Cerebellar cortex (tissue), 1 donor: ENCODE measurements around the gene SMCHD1.
"Not testable (repeated sequence)": the region's sequence is repeated elsewhere in the genome, so short reads cannot be mapped to it uniquely, and the experiment has no call there.

Source experiments
- DNase-seq: peaks from one replicate; pipeline ENCODE4 v3.0.0-alpha.2; 2015; ENCODE audit warnings: low spot score

Gene SMCHD1

DNA sequence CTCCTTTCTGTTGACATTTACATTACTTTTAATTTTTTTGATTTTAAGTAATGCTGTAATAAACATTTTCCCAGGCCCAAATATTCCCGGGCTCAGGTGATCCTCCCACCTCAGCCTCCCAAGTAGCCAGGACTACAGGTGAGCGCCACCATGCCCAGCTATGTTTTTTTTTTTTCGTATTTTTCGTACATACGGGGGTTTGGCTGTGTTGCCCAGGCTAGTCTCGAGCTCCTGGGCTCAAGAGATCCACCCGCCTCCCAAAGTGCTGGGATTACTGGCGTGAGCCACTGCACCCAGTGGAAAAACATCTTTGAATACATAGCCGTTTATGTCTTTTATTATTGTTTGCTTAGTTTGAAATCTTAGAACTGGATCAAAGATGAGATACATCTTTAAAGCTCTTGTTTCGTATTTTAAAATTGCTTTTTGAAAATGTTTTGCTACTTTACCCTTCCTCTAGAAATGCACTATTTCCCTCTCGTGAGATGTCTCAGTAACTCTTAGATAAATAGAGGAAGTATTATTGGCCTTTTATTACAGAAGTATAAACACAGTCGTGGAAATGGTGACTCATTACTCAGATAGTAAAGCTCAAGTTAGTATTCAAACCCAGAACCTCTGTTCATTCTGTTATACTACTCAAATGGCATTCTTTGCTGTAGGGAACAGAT, 2.4 kb downstream of the SMCHD1 start:
- DNase-seq = no peak

DNA sequence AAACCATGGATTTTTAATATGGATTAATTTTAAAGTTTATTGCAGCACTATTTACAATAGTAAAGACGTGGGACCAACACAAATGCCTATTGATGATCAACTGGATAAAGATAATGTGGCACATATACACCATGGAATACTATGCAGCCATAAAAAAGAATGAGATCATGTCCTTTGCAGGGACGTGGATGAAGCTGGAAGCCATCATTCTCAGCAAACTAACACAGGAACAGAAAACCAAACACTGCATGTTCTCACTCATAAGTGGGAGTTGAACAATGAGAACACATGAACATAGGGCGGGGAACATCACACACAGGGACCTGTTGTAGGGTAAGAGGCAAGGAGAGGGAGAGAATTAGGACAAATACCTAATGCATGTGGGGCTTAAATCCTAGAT, 5.3 kb downstream of the SMCHD1 start:
- not testable (repeated sequence) for DNase-seq

DNA sequence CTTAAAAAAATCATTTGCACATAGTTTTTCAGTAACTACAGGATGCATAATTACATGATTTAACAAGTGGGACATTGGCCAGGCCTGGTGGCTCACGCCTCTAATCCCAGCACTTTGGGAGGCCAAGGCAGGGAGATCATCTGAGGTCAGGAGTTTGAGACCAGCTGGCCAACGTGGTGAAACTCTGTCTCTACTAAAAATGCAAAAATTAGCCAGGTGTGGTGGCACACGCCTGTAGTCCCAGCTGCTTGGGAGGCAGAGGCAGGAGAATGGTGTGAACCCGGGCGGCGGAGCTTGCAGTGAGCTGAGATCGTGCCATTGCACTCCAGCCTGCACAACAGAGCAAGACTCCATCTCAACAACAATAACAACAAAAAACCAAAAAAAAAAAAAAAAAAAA, 6.8 kb downstream of the SMCHD1 start:
- not testable (repeated sequence) for DNase-seq

DNA sequence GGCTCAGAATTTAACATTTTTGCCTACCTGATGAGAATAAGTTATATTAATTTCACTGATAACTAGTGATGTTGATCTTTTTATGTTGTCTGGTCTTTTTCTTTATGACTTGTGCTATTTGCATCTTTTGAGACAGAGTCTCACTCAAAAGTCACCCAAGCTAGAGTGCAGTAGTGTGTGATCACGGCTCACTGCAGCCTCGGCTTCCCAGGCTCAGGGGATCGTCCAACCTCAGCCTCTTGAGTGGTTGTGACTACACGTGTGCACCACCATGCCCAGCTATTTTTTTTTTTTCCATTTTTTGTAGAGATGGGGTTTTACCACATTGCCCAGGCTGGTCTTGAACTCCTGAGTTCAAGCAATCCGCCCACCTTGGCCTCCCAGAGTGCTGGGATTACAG, 7.5 kb downstream of the SMCHD1 start:
- no peak for DNase-seq

DNA sequence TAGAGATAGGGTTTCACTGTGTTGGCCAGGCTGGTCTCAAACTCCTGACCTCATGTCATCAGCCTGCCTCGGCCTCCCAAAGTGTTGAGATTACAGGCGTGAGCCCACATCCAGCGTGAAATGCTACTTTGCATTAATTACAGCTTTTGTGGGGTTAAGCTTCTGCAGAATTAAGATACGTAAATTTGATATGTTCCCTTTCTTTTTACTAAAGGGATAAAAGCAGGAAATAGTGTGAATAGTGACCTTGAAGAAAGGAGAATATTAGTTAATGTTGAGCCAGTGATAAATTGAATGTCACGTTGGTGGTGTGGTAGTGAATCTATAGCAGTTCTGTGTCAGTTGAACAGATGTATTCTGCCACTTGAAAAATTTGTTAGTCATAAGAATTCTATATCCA, 16.9 kb downstream of the SMCHD1 start:
- no peak for DNase-seq

DNA sequence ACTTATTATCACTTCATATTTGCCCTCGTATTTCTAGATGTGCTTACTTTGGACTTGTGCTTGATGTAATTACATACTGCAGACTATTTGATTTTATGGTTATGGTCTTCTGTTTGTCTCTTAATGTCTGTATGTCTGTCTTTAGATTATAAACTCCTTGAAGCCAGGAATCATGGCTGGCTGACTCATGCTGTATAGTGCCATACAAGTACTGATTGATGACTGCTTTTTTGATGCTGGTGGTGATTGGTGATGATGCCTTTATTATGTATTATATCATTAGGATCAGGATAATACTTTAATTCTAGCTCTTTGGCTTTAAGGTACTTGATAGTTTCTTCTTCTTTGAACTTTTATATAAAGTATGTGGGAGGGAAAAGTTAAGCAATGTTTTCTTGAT, 17.3 kb downstream of the SMCHD1 start:
- DNase-seq = no peak

DNA sequence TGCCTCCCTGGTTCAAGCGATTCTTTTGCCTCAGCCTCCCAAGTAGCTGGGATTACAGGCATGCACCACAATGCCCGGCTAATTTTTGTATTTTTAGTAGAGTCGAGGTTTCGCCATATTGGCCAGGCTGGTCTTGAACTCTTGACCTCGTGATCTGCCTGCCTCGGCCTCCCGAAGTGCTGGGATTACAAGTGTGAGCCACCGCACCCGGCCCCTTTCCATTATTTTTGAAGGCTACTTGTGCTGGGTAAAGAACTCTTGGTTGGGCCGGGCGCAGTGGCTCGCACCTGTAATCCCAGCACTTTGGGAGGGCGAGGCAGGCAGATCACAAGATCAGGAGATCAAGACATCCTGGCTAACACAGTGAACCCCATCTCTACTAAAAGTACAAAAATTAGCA, 23.4 kb downstream of the SMCHD1 start:
- DNase-seq = not testable (repeated sequence)

DNA sequence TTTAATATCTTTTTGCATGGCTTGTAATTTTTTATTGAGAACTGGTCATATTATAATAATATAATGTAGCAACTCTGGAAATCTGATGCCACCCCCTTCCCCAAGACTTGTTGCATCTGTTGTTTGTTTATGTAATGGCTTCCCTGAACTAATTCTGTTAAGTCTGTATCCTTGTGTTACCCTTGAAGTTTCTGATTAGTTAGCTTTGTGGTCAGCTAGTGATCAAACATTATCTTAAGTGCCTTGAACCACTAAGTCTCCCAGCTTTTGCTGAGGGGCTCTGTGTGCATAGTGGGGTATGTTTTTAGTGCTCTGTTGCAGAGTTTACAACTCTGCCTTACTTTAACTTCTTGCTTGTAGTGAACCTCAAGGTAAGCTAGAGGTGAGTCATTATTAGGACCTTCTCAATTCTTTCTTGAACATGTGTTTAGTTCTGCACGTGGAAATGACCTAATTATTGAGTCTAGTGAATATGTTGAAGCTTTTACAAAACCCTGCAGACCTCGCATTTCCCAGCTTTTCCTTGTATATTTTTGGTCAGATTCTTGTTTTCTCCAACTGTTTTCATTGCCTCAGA, 24.8 kb downstream of the SMCHD1 start:
- DNase-seq = no peak

DNA sequence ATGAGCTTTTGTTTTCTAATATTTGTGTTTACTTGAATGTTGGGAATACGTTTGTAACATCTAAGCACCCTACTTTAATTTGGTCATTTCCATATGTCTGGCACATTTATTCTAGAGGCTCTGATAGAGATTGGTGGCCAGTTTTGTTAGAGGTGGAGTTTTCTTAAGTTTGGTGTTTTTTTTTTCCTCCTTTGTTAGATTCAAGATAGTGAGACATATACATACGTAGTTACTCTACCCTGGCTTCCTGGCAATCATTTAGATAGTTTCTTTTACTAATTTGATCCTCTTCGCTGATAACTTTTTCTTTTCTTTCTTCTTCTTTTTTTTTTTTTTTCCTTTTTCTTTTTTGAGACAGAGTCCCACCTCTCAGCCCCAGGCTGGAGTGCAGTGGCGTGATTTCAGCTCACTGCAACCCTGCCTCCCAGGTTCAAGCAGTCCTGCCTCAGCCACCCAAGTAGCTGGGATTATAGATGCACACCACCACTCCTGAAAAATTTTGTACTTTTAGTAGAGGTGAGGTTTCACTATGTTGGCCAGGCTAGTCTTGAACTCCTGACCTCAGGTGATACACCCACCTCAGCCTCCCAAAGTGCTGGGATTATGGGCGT, 26.6 kb downstream of the SMCHD1 start:
- no peak for DNase-seq

DNA sequence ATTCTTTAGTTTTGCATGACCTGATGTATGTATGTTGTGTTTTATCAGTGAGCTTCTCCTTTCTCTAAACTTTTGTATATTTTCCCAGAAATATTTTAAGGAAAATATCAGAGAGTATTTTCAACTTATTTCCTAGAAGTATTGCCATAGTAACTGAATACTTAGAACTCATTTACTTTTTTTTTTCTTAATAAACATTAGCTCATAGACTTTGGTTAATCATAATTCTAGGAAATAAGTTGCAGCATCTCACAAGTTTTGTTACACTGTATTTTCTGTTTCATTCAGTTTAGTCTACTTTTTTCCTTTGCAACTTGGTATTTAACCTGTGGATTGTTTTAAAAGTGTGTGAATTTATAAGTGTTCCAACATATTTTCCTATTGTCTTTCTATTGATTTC, 27.5 kb downstream of the SMCHD1 start:
- DNase-seq = no peak

DNA sequence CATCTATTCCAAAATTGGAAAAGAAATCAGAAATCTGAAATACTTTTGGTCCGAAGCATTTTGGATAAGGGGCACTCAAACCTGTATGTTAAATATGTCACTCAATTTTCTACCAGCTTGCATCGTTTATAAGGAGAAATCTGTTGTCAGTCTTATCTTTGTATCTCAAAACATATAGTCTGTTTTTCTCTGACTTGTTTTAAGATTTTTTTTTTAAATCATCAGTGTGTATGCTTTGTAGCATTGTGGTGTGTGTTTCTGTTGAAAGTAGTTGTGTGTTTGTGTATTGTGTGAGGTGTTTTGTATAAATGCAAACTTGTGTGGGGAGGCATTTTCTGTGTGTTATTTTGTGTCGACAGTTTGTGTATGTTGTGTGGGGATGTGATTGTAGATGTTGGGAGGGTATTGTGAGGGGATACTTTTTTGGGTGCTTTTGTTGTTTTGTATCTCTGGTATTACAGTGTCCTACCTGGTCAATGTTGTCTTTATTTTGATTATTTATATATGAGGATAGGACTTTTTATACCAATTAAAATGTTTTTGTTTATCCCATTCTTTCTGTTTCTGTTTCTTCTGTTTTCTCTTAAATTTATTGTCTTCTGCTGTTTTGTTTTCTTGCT, 30.9 kb downstream of the SMCHD1 start:
- no peak for DNase-seq

DNA sequence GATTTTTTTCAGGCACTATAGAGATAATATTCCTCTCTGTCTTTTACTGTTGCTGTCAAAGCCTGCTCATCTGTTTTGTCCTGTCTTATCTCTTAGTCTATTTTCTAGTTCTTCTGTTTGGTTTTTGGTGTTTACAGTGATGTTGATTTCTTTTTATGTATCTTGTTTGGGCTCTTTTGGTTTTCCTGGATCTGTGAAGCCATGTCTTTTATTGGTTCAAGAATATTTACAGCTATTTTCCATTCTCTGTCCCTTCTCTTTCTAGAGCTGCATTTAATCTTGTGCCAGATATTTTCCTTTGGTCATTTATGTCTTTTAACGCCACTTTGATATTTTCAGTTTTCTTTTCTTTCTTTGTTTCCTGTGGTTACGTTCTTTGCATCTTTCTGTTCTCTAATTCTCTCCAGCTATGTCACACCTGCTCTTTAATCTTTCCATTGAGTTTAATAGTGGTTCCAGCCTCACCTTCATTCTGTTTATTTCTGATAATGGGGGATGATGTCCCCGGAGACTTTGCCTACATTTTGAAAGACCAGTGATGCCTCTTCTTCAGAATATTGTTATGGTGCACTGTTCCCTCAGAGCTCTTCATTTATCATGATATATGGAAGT, 32.0 kb downstream of the SMCHD1 start:
- no peak for DNase-seq

DNA sequence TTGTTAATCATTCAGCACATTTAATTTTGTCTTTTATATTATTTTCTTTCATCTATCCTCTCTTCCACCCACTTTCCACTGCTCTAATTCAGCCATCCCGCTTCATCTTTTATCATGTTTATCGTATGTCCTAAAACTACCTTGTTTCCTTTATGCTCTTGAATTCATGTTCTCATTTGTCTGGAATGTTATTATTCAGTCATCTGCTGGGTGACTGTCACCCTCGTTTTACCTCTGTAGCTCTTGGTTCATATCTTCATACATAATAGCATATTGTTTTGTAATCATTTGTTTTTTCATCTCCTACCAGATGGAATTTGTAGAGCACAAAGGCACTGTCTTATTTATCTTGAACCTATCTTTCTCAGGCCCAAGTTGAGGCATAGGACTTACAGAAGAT, 37.0 kb downstream of the SMCHD1 start:
- no peak for DNase-seq

DNA sequence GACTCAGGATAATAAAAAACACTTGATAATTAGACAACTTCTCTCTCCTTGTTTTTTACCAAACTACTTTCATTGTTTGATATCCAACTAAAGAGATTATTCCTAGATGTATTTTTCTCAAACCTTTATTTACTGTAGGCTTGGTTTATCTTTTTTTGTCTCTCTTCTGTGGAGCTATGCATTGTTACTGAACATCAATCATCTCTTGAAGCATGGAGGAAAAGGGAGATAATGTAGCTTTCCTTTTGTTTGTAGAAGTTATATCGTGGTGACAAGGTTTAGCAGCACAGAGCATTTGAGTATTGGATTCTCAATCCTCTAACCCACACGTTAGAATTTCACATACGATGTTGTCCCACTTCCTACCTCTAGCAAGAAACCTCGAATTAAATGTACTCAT, 41.7 kb downstream of the SMCHD1 start:
- DNase-seq = no peak

DNA sequence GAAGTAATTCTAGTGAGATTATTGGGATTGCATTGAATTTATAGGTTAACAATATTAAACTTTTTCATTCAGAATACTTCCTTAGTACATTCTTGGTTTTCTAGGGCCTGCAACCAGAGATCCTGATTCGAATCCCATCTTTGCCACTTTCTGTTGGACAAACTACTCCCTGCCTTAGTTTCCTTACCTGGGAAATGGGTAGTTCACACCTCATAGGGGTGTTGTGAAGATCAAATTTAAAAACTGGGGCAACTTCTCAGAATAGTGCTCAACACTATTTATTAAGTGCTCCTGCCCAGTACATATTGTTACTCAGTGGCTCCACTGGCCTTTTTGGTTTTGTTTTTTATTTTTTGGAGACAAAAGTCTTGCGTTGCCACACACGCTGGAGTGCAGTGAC, 43.5 kb downstream of the SMCHD1 start:
- no peak for DNase-seq

DNA sequence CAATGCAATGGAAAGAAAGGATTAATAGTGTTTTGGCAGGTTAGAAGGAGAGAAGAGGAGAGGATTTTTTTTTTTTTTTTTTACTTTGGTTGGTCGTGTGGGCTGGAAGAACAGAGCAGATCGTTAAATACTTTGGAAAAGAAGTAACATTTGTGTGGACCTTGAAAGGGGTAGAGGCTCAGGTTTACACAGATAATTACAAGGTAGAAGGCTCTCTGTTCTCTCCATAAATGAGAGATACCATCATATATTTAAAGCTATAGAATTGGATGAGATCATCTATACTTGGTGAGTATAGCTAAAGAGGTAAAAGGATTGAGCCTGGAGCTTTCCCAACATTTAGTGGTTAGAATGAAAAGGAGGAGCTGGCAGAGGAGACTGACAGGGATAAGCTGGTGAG, 49.0 kb downstream of the SMCHD1 start:
- no peak for DNase-seq

DNA sequence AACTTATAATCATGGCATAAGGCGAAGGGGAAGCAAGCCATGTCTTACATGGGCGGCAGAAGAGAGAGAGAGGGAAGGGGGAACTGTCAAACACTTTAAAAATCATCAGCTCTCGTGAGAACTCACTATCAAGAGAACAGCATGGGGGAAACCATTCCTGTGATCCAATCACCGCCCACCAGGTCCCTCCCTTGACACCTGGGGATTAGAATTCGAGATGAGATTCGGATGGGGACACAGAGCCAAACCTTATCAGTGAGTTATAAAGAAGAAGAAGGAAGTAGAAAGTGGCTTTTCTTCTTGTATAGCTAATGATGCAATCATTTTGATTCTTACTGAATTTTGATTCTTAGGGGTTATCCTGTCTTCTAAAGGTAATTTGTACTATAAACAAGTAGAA, 51.4 kb downstream of the SMCHD1 start:
- no peak for DNase-seq

DNA sequence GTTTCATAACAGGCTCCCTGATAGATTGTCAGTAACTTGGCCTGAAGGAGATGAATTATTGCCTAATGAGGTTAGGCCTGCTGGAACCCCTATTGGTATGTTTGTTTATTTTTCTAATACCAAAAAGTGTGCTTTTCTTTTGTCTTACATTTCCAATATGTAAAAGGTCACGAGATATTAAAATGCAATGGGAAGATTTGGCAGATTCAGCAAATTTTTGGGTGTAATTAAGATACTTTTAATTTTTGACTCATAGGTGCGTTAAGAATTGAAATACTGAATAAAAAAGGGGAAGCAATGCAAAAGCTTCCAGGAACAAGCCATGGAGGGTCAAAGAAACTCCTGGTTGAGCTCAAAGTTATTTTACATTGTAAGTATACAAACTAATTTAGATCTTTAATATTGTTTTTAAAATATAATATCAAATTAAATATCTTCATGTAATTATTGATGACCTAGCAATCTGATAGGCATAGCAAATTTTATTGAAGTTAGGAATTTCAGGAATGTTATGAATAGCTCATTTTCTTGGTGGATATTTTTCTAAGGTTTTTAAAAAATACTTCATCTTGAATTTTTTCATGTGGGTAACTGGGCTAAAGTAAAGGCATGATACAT, 52.1 kb downstream of the SMCHD1 start:
- DNase-seq = no peak

DNA sequence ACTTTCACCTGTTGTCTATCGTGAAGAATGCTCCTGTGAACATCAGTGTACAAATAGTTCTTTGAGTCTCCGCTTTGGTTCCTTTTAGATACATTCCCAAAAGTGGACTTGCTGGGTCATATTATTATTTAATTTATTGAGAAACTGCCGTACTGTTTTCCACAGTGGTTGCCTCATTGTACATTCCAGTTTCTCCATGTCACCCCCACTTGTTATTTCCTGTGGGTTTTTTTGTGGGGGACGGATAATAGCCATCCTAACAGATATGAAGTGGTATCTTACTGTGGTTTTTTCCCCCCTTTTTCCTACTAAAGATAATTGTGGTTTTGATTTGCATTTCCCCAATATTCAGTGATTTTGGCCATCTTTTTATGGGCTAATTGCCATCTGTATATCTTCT, 53.8 kb downstream of the SMCHD1 start:
- DNase-seq = no peak

DNA sequence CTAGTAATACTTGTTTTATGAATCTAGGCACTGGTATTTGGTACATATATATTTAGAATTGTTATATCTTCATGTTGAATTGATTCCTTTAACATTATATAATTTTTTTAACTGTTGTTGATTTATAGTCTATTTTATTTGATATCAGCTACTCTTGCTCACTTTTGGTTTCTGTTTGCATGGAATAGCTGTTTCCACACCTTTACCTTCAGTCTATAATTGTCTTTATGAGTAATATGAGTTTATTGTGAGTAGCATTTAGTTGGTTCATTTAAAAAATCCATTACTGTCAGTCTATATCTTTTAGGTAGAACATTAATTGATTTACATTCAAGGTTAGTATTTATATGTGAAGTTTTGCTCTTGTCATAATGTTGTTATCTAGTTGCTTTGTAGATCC, 58.6 kb downstream of the SMCHD1 start:
- DNase-seq = no peak

DNA sequence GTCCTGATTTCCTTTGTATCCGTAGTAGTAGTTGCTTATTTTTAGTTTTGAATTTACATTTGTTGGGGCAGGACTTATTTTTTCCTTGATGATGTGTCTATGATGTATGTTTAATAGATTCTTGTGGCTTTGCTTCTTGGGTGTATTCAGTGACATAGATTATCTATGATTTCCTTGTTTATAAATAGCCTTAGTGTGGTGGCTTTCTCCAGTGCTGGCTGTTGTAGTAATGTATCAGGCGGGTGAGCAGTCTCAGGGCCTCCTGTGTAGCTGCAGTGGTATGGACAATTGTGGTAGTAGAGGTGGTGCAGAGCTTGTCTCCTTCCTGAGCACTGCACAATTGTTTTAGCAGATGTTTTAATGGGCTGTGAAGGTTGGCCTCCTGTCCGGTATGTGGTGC, 60.5 kb downstream of the SMCHD1 start:
- DNase-seq = no peak
